ENCODE data around the gene NOTUM. TPM values are rescaled to one million over a fixed set of nuclear protein-coding genes. Genes with fewer than 3 reads are reported as not detected.
"Not testable (repeated sequence)": the region's sequence is repeated elsewhere in the genome, so short reads cannot be mapped to it uniquely, and the experiment has no call there.

The NOTUM gene
- total RNA-seq, 8 experiments from 2014 or later: 0.08 to 1.3 (median 0.40) TPM; not detected in 2

DNA sequence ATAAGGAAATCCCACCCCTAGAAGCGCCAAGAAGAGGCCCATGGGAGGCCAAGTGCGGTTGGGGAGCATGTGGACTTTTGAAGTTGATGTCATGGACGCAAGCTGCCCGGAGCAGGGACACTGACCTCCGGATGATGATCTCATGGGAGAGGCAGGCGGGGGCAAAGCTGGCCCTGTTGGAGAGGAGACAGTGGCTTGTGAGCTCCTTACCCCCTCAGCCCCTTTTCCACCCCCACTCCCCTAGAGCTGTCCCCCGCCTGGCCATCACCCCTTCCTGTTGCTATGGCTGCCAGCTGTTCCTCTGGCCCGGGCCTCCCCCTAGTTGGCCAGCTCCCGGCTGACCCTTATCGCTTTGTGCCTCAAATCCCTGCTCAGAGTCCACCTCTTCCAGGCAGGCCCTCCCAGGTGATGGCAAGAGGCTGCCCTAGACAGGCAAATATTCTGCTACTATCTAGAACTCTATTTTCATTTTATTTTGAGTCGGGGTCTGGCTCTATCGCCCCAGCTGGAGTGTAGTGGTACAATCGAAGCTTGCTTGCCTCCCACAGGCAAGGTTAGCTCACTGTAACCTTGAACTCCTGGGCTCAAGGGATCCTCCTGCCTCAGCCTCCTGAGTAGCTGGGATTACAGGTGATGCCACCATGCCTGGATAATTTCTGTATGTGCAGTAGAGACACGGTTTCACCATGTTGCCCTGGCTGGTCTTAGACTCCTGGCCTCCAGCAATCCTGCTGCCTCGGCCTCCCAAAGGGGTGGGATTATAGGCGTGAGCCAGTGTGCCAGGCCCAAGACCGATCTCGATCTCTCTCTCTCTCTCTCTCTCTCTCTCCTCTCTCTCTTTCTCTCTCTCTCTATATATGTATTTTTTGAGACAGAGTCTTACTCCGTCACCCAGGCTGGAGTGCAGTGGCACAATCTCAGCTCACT, 6.6 kb downstream of the NOTUM start:
- WGBS, 10 experiments: 73 to 100% (median 82%) methylated on average over 1 to 4 of the region's 19 CpGs; no CpG with 5 or more reads in 4 of the 10 experiments
- in situ Hi-C loops (cut with MboI; ENCODE audit: low pct_unique_long_range_greater_than_20kb in 2 of 9, low sequenced_read_pairs in 9 of 9, unreplicated experiment in 9 of 9): no loop called here
- peaks cover 19 to 21% of the 10 kb centered on the region in 2 donors for H3K4me1 ChIP-seq (replicated peaks in 1 of 2)
- H3K27ac ChIP-seq: no peak overlapping the region
- H3K4me3 ChIP-seq: no peak overlapping the region
- ATAC-seq (replicated peaks in 6 of 8): peak in 2 of 8 experiments; percentile 33 to 42

GRCh38 chr17:81953443-81953842, 7.5 kb downstream of the NOTUM start:
- in situ Hi-C loops (cut with MboI; ENCODE audit: low pct_unique_long_range_greater_than_20kb in 2 of 9, low sequenced_read_pairs in 9 of 9, unreplicated experiment in 9 of 9); H3K4me3 ChIP-seq; ATAC-seq (replicated peaks in 6 of 8); H3K27ac ChIP-seq: not testable (repeated sequence)
- peaks cover 19% of the 10 kb centered on the region in 2 donors for H3K4me1 ChIP-seq (replicated peaks in 1 of 2)
- 83% methylated on average over 3 of the region's 5 CpGs; no CpG with 5 or more reads in 9 of the 10 experiments for WGBS, 10 experiments

- no peak overlapping the region for H3K27ac ChIP-seq
- H3K4me1 ChIP-seq (replicated peaks in 1 of 2): peaks cover 19% of the 10 kb centered on the region in 2 donors
- no CpG with 5 or more reads among the region's 16 CpGs for WGBS, 10 experiments
- no peak for ATAC-seq (replicated peaks in 6 of 8)
- in situ Hi-C loops (cut with MboI; ENCODE audit: low pct_unique_long_range_greater_than_20kb in 2 of 9, low sequenced_read_pairs in 9 of 9, unreplicated experiment in 9 of 9): no loop called here
- no peak overlapping the region for H3K4me3 ChIP-seq
These were observed 8.2 kb downstream of the NOTUM start for GRCh38 chr17:81952792-81953228.

DNA sequence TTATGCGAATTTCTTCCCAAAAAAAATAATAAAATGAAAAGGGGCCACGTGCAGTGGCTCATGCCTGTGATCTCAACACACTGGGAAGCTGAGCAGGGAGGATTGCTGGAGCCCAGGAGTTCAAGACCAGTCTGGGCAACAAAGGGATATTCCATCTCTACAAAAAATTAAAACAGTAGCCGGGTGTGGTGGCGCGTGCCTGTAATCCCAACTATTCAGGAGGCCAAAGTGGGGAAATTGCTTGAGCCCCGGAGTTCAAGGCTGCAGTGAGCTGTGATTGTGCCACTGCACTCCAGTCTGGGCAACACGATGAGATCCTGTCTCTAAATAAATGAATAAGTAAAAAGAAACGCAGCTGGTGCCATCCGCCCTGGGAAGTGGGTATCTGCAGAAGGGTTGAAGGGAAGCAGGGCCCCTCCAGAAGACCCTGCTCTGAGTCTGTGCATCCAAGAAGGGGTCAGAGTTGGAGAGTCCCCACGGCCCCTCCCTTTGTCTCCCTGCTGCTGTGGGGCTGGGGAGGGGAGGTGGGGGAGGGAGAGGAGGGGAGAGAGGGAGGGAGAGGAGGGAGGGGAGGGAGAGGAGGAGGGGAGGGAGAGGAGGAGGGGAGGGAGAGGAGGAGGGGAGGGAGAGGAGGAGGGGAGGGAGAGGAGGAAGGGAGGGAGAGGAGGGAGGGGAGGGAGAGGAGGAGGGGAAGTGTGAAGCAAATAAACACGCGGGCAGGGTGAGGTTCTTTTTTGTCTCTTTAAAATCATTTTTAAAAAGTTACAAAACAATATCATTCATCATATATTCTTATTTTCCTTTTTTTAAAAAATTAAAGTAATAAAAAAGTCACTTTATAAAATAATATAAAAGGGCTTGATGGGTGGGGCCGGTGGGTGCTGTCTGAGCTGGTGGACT, 9.0 kb downstream of the NOTUM start:
- peaks cover 16% of the 10 kb centered on the region in 2 donors for H3K4me1 ChIP-seq (replicated peaks in 1 of 2)
- ATAC-seq (replicated peaks in 6 of 8): no peak
- WGBS, 10 experiments: 0 to 93% (median 64%) methylated on average over 1 to 9 of the region's 13 CpGs; no CpG with 5 or more reads in 1 of the 10 experiments
- in situ Hi-C loops (cut with MboI; ENCODE audit: low pct_unique_long_range_greater_than_20kb in 2 of 9, low sequenced_read_pairs in 9 of 9, unreplicated experiment in 9 of 9): no loop called here
- no peak overlapping the region for H3K27ac ChIP-seq
- H3K4me3 ChIP-seq: no peak overlapping the region

GRCh38 chr17:81950501-81950900, 10.5 kb downstream of the NOTUM start:
- Histone ChIP-seq H3K4me1 (replicated peaks in 1 of 2) (peaks cover 3 to 5% of the 10 kb centered on the region in 2 donors), H3K4me3 (no peak overlapping the region), H3K27ac (no peak overlapping the region)
- in situ Hi-C loops (cut with MboI; ENCODE audit: low pct_unique_long_range_greater_than_20kb in 2 of 9, low sequenced_read_pairs in 9 of 9, unreplicated experiment in 9 of 9): no loop called here
- no peak for ATAC-seq (replicated peaks in 6 of 8)
- 80 to 100% (median 83%) methylated on average over 1 to 12 of the region's 15 CpGs; no CpG with 5 or more reads in 3 of the 10 experiments for WGBS, 10 experiments

GRCh38 chr17:81948635-81949378, 12.2 kb downstream of the NOTUM start:
- no peak overlapping the region for H3K27ac ChIP-seq
- 20 to 100% (median 100%) methylated on average over 1 to 8 of the region's 17 CpGs; no CpG with 5 or more reads in 3 of the 10 experiments for WGBS, 10 experiments
- in situ Hi-C loops (cut with MboI; ENCODE audit: low pct_unique_long_range_greater_than_20kb in 2 of 9, low sequenced_read_pairs in 9 of 9, unreplicated experiment in 9 of 9): no loop called here
- ATAC-seq (replicated peaks in 6 of 8): peak in 4 of 8 experiments; percentile 13 to 21 (median 18)
- H3K4me3 ChIP-seq: no peak overlapping the region
- no peaks in the 10 kb centered on the region for H3K4me1 ChIP-seq (replicated peaks in 1 of 2)

- peak in 2 of 8 experiments; percentile 11 to 20 for ATAC-seq (replicated peaks in 6 of 8)
- H3K4me1 ChIP-seq (replicated peaks in 1 of 2): peaks cover 0 to 3% of the 10 kb centered on the region in 2 donors
- 67 to 86% (median 76%) methylated on average over 1 to 9 of the region's 13 CpGs; no CpG with 5 or more reads in 3 of the 10 experiments for WGBS, 10 experiments
- no peak within 1 kb of the TSS for H3K27ac ChIP-seq
- in situ Hi-C loops (cut with MboI; ENCODE audit: low pct_unique_long_range_greater_than_20kb in 2 of 9, low sequenced_read_pairs in 9 of 9, unreplicated experiment in 9 of 9): no loop called here
- H3K4me3 ChIP-seq: no peak within 1 kb of the TSS
These were observed 13.8 kb downstream of the NOTUM start, which contains the start of gene MYADML2 for GRCh38 chr17:81947189-81947588. Gene MYADML2, minus strand, starts transcription at chr17:81947233. Its CDS starts 5,492 bp downstream, at chr17:81941741.

- in situ Hi-C loops (cut with MboI; ENCODE audit: low pct_unique_long_range_greater_than_20kb in 2 of 9, low sequenced_read_pairs in 9 of 9, unreplicated experiment in 9 of 9): no loop called here
- no peak for ATAC-seq (replicated peaks in 6 of 8)
These were observed 16.1 kb downstream of the NOTUM start for GRCh38 chr17:81944858-81945257.

DNA sequence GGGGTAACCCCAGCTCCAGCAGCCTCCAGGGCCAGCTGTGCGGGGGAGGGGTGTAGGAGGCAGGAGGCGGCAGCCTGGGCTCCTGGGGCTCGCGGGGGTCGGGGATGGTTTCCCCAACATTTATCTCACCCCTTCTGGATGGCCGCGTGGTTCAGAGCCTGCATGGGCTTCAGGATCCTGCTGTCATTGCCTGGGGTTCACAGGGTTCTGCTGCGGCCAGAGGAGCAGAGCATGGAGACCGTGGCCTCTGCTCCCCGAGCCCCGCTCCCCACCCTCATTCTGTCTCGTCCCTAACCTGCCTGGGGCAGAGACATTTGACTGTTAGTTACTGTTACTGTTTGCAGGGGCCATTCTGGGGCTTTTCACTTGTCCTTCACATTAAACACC, 18.8 kb downstream of the NOTUM start:
- peak in 3 of 8 experiments; percentile 0 to 1 (median 1) for ATAC-seq (replicated peaks in 6 of 8)
- no peak overlapping the region for H3K4me3 ChIP-seq

More at GRCh38 chr17:81944858-81945257, 16.1 kb downstream of the NOTUM start:
- H3K27ac ChIP-seq: no peak overlapping the region
- H3K4me3 ChIP-seq: no peak overlapping the region
- H3K4me1 ChIP-seq (replicated peaks in 1 of 2): peaks cover 8 to 17% of the 10 kb centered on the region in 2 donors
- WGBS, 10 experiments: 50 to 100% (median 84%) methylated on average over 1 to 8 of the region's 9 CpGs; no CpG with 5 or more reads in 2 of the 10 experiments

DNA sequence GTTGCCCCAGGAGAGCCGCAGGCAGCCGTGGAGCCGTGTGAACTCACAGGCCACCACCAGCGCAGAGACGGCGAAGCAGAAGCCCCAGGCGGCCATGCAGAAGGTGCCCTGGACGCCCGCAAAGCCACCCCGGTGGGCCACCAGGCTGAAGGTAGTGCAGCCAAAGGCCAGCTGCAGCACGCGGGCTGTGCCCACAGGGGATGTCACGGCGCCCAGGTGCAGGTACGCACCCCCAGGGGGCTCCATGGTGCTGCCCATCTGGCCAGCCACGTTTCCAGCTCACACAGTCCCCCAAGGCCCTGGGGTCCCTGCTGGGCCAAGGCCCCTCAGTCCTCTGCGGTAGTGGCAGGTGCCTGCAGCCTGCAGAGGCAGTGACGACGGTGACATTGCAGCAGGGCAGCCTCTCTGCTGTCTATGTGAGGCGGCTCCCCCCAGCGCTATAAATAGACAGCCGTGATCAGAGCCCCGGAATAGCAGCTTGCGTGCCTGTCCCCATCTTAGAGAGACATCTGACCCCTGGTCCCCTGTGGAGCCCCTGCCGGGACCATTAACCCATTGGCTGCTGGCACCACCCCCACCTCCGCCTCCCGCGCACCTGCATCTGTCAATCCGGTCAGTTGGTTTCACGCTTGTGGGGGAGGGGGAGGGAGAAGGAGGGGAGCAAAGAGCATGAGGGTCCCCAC, 19.4 kb downstream of the NOTUM start:
- H3K27ac ChIP-seq: peak overlapping the region; percentile 49 to 78
- H3K4me1 ChIP-seq (replicated peaks in 1 of 2): peaks cover 19 to 23% of the 10 kb centered on the region in 2 donors
- 2 to 100% (median 40%) methylated on average over 2 to 7 of the region's 30 CpGs; no CpG with 5 or more reads in 5 of the 10 experiments for WGBS, 10 experiments
- H3K4me3 ChIP-seq: no peak overlapping the region
- in situ Hi-C loops (cut with MboI; ENCODE audit: low pct_unique_long_range_greater_than_20kb in 2 of 9, low sequenced_read_pairs in 9 of 9, unreplicated experiment in 9 of 9): no loop called here
- peak in 5 of 8 experiments; percentile 49 to 70 (median 56) for ATAC-seq (replicated peaks in 6 of 8)

More for the DNA sequence above, 18.8 kb downstream of the NOTUM start:
- Histone ChIP-seq H3K4me1 (replicated peaks in 1 of 2) (peaks cover 19 to 23% of the 10 kb centered on the region in 2 donors), H3K27ac (peak overlapping the region in 1 of 2 donors; percentile 40)
- in situ Hi-C loops (cut with MboI; ENCODE audit: low pct_unique_long_range_greater_than_20kb in 2 of 9, low sequenced_read_pairs in 9 of 9, unreplicated experiment in 9 of 9): no loop called here
- 64% methylated on average over 2 of the region's 12 CpGs; no CpG with 5 or more reads in 9 of the 10 experiments for WGBS, 10 experiments

- Histone ChIP-seq H3K4me3 (no peak overlapping the region), H3K27ac (peak overlapping the region; percentile 49 to 78), H3K4me1 (replicated peaks in 1 of 2) (peaks cover 24 to 31% of the 10 kb centered on the region in 2 donors)
- WGBS, 10 experiments: 83 to 100% (median 95%) methylated on average over 1 to 9 of the region's 56 CpGs; no CpG with 5 or more reads in 5 of the 10 experiments
- ATAC-seq (replicated peaks in 6 of 8): no peak
- in situ Hi-C loops (cut with MboI; ENCODE audit: low pct_unique_long_range_greater_than_20kb in 2 of 9, low sequenced_read_pairs in 9 of 9, unreplicated experiment in 9 of 9): no loop called here
These were observed 20.2 kb downstream of the NOTUM start for GRCh38 chr17:81940538-81941483.
